Heart left ventricle (tissue), 13 donors: ENCODE results near the gene MGAT4A.

Experiments used
- POLR2A ChIP-seq, 2 donors: fragments of 450-650 bp; IDR thresholded peaks; one replicate each; pipeline ENCODE4 v1.6.1; 2017; ENCODE audit warnings: antibody characterized with exemption in 2 of 2, mild to moderate bottlenecking in 2 of 2, moderate library complexity in 2 of 2
- TF ChIP-seq, protein P1 (sequence below), 12 donors: fragments of 200-600 bp; sonication (generic) in 4 of 12; IDR thresholded peaks; one replicate each; pipeline versions ENCODE4 v1.5.0 to v1.8.0; 2018 to 2022; ENCODE audit warnings: antibody characterized with exemption in 12 of 12, mild to moderate bottlenecking in 5 of 12
- donor health status: ischemic (EF 13 %, LVEDD 7.1; RV severe dilation, severe dysfunction).
- donor health status: DM: no; HTN: yes; CAD: no.
- donor health status: DM: no; HTN: no; CAD: no.
- donor health status: ischemic (EF 25% LVEDD 6.9; RV normal size, moderate dysfunction).
- donor health status: ischemic (EF 25% LVEDD 5.7; RV mildly dilated, moderate dysfunction).
- donor health status: ischemic (EF 35%, LVEDD 5.7; RV mildly dilated, moderate dysfunction).
- donor health status: nonischemic (EF 11% LVEDD 7.7; RV severe dilation, severe dysfunction).
- donor health status: DM: yes; HTN: yes; CAD: no.
- donor health status: PGD.
- donor health status: ischemic (EF 29% LVEDD 5.4; RV normal size, mild dysfunction).
- donor health status: nonischemic (EF 23%, LVEDD 6.1; RV moderate dilation, normal function).

GRCh38 chr2:98615481-98615880, 115.5 kb downstream of the MGAT4A start:
- TF ChIP-seq POLR2A (IDR thresholded peaks at IDR 0.05) = no peak
- TF ChIP-seq, protein P1, sequence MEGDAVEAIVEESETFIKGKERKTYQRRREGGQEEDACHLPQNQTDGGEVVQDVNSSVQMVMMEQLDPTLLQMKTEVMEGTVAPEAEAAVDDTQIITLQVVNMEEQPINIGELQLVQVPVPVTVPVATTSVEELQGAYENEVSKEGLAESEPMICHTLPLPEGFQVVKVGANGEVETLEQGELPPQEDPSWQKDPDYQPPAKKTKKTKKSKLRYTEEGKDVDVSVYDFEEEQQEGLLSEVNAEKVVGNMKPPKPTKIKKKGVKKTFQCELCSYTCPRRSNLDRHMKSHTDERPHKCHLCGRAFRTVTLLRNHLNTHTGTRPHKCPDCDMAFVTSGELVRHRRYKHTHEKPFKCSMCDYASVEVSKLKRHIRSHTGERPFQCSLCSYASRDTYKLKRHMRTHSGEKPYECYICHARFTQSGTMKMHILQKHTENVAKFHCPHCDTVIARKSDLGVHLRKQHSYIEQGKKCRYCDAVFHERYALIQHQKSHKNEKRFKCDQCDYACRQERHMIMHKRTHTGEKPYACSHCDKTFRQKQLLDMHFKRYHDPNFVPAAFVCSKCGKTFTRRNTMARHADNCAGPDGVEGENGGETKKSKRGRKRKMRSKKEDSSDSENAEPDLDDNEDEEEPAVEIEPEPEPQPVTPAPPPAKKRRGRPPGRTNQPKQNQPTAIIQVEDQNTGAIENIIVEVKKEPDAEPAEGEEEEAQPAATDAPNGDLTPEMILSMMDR (IDR thresholded peaks at IDR 0.05) = no peak
